ENCODE data around the gene AUTS2. TPM values are rescaled to one million over a fixed set of nuclear protein-coding genes. Genes with fewer than 3 reads are reported as not detected.

Gene AUTS2
- total and polyA plus RNA-seq, 9 of the 15 experiments (the other 6 are each of a cell fraction or from before 2014, with no cell fraction given) = 0.58 TPM; not detected in 8

DNA sequence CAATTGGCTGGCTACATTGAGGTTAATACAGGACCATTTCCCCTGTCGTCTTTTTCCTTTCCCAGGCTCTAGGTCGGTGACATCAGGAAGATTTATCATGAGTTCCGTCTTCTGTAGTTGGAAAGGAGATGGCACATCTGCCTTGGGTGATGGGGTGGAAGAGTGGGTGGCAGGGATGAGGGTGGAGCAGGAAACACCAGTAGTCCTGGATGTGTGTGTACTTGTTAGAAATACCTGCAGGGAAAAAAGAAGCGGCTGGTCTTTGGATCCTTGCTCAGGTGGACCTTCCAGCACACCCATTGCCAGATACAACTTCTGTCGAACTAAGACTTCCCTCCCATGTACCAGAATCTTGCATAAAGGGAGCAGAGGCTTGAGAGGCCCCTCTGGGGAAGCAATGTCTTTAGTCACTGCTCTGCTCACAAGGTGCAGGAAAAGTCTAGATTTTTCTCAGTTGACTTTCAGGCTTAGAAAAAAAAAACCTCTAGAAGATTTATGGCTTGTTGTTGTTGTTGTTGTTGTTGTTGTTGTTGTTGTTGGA, 1016.9 kb downstream of the AUTS2 start:
- peaks cover 0 to 3% of the 10 kb centered on the region in 2 experiments; a peak in 2 of 5 replicates for H3K4me1 ChIP-seq (replicated peaks in 1 of 2; ENCODE audit: control insufficient read depth in 2 of 2, insufficient read depth in 2 of 2, low read length in 2 of 2)
- no peak for ATAC-seq
- no peak overlapping the region for H3K4me3 ChIP-seq
- ChIA-PET CTCF (ENCODE audit: low intra/inter-chr PET ratio) (no interaction called here), POLR2A (no interaction called here)
- peaks cover 17 to 43% of the 10 kb centered on the region in 2 experiments for H3K27me3 ChIP-seq (ENCODE audit: control insufficient read depth in 2 of 2, insufficient read depth in 2 of 2, low read length in 2 of 2)
- FAIRE-seq = no peak
- 0 out of 2 replicates have a peak, but pooled peaks cover 7% of the 10 kb centered on the region for H4K20me1 ChIP-seq (replicated peaks; ENCODE audit: control insufficient read depth, insufficient read depth, low read length)
- H3K36me3 ChIP-seq (ENCODE audit: control insufficient read depth, insufficient read depth, low read length) = no peaks in the 10 kb centered on the region
- BruUV-seq (replicated peaks) = no TSS peak
- H3K9me1 ChIP-seq (ENCODE audit: control insufficient read depth, insufficient read depth, low read length) = no peaks in the 10 kb centered on the region
- no peak for DNase-seq (ENCODE audit: extremely low read depth in 1 of 4, low spot score in 3 of 4)
- TF ChIP-seq PCBP2 (IDR thresholded peaks at IDR 0.05; ENCODE audit: low read depth, low read length, poor library complexity, severe bottlenecking) = no peak
- TF ChIP-seq DIDO1 (tag; IDR thresholded peaks at IDR 0.05; ENCODE audit: low read depth) = no peak
- no peak for TF ChIP-seq KDM4B (IDR thresholded peaks at IDR 0.05; ENCODE audit: borderline replicate concordance in 2 of 2, low read depth in 1 of 2)
- no peak for TF ChIP-seq NR2C1 (IDR thresholded peaks at IDR 0.05)
- no peak for TF ChIP-seq NR2C1 (tag; IDR thresholded peaks at IDR 0.05)
- TF ChIP-seq, protein P1, sequence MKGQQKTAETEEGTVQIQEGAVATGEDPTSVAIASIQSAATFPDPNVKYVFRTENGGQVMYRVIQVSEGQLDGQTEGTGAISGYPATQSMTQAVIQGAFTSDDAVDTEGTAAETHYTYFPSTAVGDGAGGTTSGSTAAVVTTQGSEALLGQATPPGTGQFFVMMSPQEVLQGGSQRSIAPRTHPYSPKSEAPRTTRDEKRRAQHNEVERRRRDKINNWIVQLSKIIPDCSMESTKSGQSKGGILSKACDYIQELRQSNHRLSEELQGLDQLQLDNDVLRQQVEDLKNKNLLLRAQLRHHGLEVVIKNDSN (CRISPR knock-in tag; IDR thresholded peaks at IDR 0.05) = no peak
- no peak for TF ChIP-seq DACH1 (IDR thresholded peaks at IDR 0.05; ENCODE audit: partially characterized antibody)
- TF ChIP-seq SRSF1 (IDR thresholded peaks at IDR 0.05; ENCODE audit: low read depth, low read length) = no peak
- TF ChIP-seq SNIP1 (IDR thresholded peaks at IDR 0.05; ENCODE audit: low read depth) = no peak
- no peak for TF ChIP-seq ETS2 (tag; IDR thresholded peaks at IDR 0.05; ENCODE audit: borderline replicate concordance, poor library complexity, severe bottlenecking)
- no peak for TF ChIP-seq E2F6 (IDR thresholded peaks at IDR 0.05; ENCODE audit: borderline replicate concordance in 1 of 2, extremely low read depth in 1 of 2, insufficient read depth in 1 of 2, insufficient read length in 1 of 2, low read depth in 1 of 2, low read length in 1 of 2, poor library complexity in 1 of 2, severe bottlenecking in 1 of 2)
- H3K9me3 ChIP-seq (replicated peaks; ENCODE audit: control insufficient read depth, insufficient read depth, low read depth, low read length) = no peaks in the 10 kb centered on the region
- in situ Hi-C loops (cut with MboI) (no loop called here), intact Hi-C loops (cut with micrococcal nuclease) (no loop called here)
- no peak overlapping the region for H3K27ac ChIP-seq (ENCODE audit: extremely low read depth, low read depth, low read length)
- no peaks in the 10 kb centered on the region for H3K79me2 ChIP-seq (ENCODE audit: control insufficient read depth, insufficient read depth, low read length)
- no peak overlapping the region for H3K9ac ChIP-seq (ENCODE audit: insufficient read depth in 1 of 2, low read depth in 2 of 2, low read length in 2 of 2)
- 0% methylated on average over 5 of the region's 5 CpGs for WGBS (ENCODE audit: insufficient coverage, low coverage, missing lambda C conversion rate)
- no peak overlapping the region for H2AFZ ChIP-seq (ENCODE audit: low read depth, low read length)
- H3K4me2 ChIP-seq (ENCODE audit: insufficient read depth, low read length) = no peak overlapping the region
